ENCODE measurements around the gene ST8SIA1. TPM values are rescaled to one million over a fixed set of nuclear protein-coding genes. Genes with fewer than 3 reads are reported as not detected.

Gene ST8SIA1
- total and polyA plus RNA-seq, 2 of the 4 experiments (the other 2 are of a cell fraction) = not detected

DNA sequence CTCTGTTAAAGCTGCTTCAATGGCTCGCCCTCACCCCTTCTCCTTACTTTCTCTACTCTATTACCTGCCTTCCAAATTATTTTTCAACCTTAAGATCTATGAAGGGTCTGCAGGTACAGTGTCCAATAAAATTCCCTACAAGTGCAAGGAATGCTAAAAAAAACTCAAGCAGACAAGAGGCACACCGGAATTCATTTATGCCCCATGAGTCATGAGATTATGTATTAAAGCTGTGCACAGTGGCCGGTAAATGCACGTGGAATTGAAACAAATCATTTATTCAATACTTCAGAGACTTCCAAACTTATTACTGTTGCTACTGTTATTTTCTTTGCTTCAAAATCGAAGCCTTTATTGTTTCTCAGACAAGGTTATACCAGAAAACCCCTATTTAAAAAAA is 68.4 kb downstream of the ST8SIA1 start:
- no peak overlapping the region for H2BK120ac ChIP-seq (ENCODE audit: low read depth, low read length)
- H3K27me3 ChIP-seq (ENCODE audit: control insufficient read depth, insufficient read depth, low read length) = no peaks in the 10 kb centered on the region
- H3K27ac ChIP-seq (ENCODE audit: insufficient read depth, low read length) = no peak overlapping the region
- BruUV-seq (replicated peaks) = no TSS peak
- H3K9me3 ChIP-seq (ENCODE audit: control insufficient read depth, insufficient read depth, low read length) = no peaks in the 10 kb centered on the region
- no peak overlapping the region for H3K9ac ChIP-seq (ENCODE audit: low read depth, low read length)
- intact Hi-C loops (cut with micrococcal nuclease) (no loop called here), dilution Hi-C loops (cut with HindIII; ENCODE audit: low sequenced_read_pairs, unreplicated experiment) (no loop called here), in situ Hi-C loops (cut with MboI; ENCODE audit: low sequenced_read_pairs) (no loop called here)
- no peak overlapping the region for H3K4ac ChIP-seq (ENCODE audit: low read depth, low read length)
- H2AFZ ChIP-seq (replicated peaks; ENCODE audit: low read length, poor library complexity) = no peak overlapping the region
- H2BK15ac ChIP-seq (ENCODE audit: low read depth, low read length) = no peak overlapping the region
- no peaks in the 10 kb centered on the region for H3K79me1 ChIP-seq (ENCODE audit: low read depth in 1 of 2, low read length in 2 of 2)
- CTCF ChIA-PET = no interaction called here
- H3K23ac ChIP-seq (ENCODE audit: low read depth, low read length) = no peak overlapping the region
- POLR2A ChIA-PET (ENCODE audit: unreplicated experiment) = no interaction called here
- no peak overlapping the region for H3K18ac ChIP-seq (ENCODE audit: low read depth, low read length)
- H4K8ac ChIP-seq (ENCODE audit: low read depth in 2 of 2, low read length in 2 of 2) = no peak overlapping the region
- no peak overlapping the region for H4K5ac ChIP-seq (ENCODE audit: low read depth, low read length)
- TF ChIP-seq BHLHE40 (IDR thresholded peaks at IDR 0.05; ENCODE audit: low read depth, low read length) (no peak), CHD1 (IDR thresholded peaks at IDR 0.05; ENCODE audit: low read depth, low read length) (no peak), RCOR1 (IDR thresholded peaks at IDR 0.05; ENCODE audit: insufficient replicate concordance, low read length) (no peak), CEBPB (IDR thresholded peaks at IDR 0.05; ENCODE audit: low read depth, low read length) (no peak), MXI1 (IDR thresholded peaks at IDR 0.05; ENCODE audit: borderline replicate concordance, low read depth, low read length) (no peak), NFE2L2 (IDR thresholded peaks at IDR 0.05; ENCODE audit: low read depth, low read length) (no peak), RAD21 (IDR thresholded peaks at IDR 0.05; ENCODE audit: low read length) (no peak), POLR2A (IDR thresholded peaks at IDR 0.05; ENCODE audit: low read depth, low read length) (no peak), SMC3 (IDR thresholded peaks at IDR 0.05; ENCODE audit: low read depth, low read length) (no peak)
- TF ChIP-seq, protein P1, sequence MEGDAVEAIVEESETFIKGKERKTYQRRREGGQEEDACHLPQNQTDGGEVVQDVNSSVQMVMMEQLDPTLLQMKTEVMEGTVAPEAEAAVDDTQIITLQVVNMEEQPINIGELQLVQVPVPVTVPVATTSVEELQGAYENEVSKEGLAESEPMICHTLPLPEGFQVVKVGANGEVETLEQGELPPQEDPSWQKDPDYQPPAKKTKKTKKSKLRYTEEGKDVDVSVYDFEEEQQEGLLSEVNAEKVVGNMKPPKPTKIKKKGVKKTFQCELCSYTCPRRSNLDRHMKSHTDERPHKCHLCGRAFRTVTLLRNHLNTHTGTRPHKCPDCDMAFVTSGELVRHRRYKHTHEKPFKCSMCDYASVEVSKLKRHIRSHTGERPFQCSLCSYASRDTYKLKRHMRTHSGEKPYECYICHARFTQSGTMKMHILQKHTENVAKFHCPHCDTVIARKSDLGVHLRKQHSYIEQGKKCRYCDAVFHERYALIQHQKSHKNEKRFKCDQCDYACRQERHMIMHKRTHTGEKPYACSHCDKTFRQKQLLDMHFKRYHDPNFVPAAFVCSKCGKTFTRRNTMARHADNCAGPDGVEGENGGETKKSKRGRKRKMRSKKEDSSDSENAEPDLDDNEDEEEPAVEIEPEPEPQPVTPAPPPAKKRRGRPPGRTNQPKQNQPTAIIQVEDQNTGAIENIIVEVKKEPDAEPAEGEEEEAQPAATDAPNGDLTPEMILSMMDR (conservative IDR thresholded peaks at IDR 0.05; ENCODE audit: low read depth, low read length) = no peak
- TF ChIP-seq, protein P2, sequence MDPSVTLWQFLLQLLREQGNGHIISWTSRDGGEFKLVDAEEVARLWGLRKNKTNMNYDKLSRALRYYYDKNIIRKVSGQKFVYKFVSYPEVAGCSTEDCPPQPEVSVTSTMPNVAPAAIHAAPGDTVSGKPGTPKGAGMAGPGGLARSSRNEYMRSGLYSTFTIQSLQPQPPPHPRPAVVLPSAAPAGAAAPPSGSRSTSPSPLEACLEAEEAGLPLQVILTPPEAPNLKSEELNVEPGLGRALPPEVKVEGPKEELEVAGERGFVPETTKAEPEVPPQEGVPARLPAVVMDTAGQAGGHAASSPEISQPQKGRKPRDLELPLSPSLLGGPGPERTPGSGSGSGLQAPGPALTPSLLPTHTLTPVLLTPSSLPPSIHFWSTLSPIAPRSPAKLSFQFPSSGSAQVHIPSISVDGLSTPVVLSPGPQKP (IDR thresholded peaks at IDR 0.05; ENCODE audit: borderline replicate concordance, low read depth, low read length) = no peak
- H2AK9ac ChIP-seq (replicated peaks; ENCODE audit: low read depth, low read length, poor library complexity) = no peak overlapping the region
- no peaks in the 10 kb centered on the region for H4K20me1 ChIP-seq (ENCODE audit: insufficient read depth, low read length)
- no peak overlapping the region for H3K56ac ChIP-seq (ENCODE audit: extremely low read depth, insufficient read depth, low read length)
- no peak overlapping the region for H3K4me3 ChIP-seq (ENCODE audit: insufficient read depth, low read depth, low read length)
- no peaks in the 10 kb centered on the region for H3K36me3 ChIP-seq (ENCODE audit: control insufficient read depth, insufficient read depth, low read length)
- H3K4me2 ChIP-seq (ENCODE audit: low read depth, low read length) = no peak overlapping the region
- no peak overlapping the region for H2BK20ac ChIP-seq (ENCODE audit: low read depth, low read length)
- H4K91ac ChIP-seq (ENCODE audit: insufficient read depth, low read depth, low read length) = no peak overlapping the region
- WGBS, 2 experiments (ENCODE audit: extremely low coverage in 2 of 2, insufficient read length in 1 of 2) = no CpG with 5 or more reads among the region's 5 CpGs
- H2BK5ac ChIP-seq (ENCODE audit: low read depth, low read length, poor library complexity, severe bottlenecking) = no peak overlapping the region
- DNase-seq = peak; percentile 17
- ATAC-seq (ENCODE audit: low read depth) = no peak
- peaks cover 3% of the 10 kb centered on the region for H3K9me1 ChIP-seq (ENCODE audit: insufficient read depth, low read length)
- no peak overlapping the region for H2AK5ac ChIP-seq (ENCODE audit: low read depth, low read length)
- H3K14ac ChIP-seq (replicated peaks; ENCODE audit: low read depth, low read length) = no peak overlapping the region
- H3K4me1 ChIP-seq (ENCODE audit: control insufficient read depth, insufficient read depth, low read length) = peaks cover 5% of the 10 kb centered on the region
